ENCODE data around the gene SF3B1. TPM values are rescaled to one million over a fixed set of nuclear protein-coding genes. Genes with fewer than 3 reads are reported as not detected.

Gene SF3B1
- total and polyA plus RNA-seq, 2 of the 13 experiments (the other 11 are each of a cell fraction or from before 2014, with no cell fraction given): 387 to 750 TPM

DNA sequence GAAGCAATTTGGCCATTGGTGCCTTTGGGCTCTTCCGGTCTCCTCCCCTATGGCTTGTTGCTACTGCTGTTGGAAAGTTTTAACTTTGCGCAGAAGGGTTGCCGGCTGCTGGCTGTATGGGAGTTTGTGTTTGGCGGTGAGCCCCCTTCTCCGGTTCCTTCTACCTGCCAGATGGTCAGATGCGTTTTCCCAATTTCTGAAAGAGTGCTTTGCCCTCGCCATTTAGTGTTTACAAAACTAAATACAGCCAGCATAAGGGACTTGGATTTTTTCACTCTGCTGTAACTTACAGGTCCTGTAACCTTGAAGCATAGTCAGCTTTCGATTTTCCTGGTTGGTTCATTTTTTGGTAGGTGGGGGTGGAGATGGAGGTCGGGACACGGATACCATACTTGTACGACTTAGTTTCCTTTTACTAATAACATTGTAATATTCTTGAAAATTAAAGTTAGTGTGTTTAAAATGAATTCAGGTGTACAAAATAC lies 19.1 kb upstream of the SF3B1 start (continued):
- TF ChIP-seq, protein P1, sequence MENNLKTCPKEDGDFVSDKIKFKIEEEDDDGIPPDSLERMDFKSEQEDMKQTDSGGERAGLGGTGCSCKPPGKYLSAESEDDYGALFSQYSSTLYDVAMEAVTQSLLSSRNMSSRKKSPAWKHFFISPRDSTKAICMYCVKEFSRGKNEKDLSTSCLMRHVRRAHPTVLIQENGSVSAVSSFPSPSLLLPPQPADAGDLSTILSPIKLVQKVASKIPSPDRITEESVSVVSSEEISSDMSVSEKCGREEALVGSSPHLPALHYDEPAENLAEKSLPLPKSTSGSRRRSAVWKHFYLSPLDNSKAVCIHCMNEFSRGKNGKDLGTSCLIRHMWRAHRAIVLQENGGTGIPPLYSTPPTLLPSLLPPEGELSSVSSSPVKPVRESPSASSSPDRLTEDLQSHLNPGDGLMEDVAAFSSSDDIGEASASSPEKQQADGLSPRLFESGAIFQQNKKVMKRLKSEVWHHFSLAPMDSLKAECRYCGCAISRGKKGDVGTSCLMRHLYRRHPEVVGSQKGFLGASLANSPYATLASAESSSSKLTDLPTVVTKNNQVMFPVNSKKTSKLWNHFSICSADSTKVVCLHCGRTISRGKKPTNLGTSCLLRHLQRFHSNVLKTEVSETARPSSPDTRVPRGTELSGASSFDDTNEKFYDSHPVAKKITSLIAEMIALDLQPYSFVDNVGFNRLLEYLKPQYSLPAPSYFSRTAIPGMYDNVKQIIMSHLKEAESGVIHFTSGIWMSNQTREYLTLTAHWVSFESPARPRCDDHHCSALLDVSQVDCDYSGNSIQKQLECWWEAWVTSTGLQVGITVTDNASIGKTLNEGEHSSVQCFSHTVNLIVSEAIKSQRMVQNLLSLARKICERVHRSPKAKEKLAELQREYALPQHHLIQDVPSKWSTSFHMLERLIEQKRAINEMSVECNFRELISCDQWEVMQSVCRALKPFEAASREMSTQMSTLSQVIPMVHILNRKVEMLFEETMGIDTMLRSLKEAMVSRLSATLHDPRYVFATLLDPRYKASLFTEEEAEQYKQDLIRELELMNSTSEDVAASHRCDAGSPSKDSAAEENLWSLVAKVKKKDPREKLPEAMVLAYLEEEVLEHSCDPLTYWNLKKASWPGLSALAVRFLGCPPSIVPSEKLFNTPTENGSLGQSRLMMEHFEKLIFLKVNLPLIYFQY (CRISPR knock-in tag; IDR thresholded peaks at IDR 0.05; ENCODE audit: borderline replicate concordance): no peak
- TF ChIP-seq SAP130 (CRISPR knock-in tag; IDR thresholded peaks at IDR 0.05; ENCODE audit: low read depth) (peak; percentile 46), ZNF205 (CRISPR knock-in tag; IDR thresholded peaks at IDR 0.05) (no peak; the same call in 1 of the 2 replicates), NFIC (IDR thresholded peaks at IDR 0.05; ENCODE audit: low read length) (0 out of 2 replicates have a peak, but pooled peaks have one; percentile 8), ZFYVE20 (CRISPR knock-in tag; IDR thresholded peaks at IDR 0.05; ENCODE audit: borderline replicate concordance, low read depth) (no peak), ZNF644 (CRISPR knock-in tag; IDR thresholded peaks at IDR 0.05; ENCODE audit: low read depth) (no peak), TP53 (CRISPR knock-in tag; conservative IDR thresholded peaks at IDR 0.05) (no peak), ELF1 (CRISPR knock-in tag; IDR thresholded peaks at IDR 0.05) (peak; percentile 23; the same call in 1 of the 2 replicates), ZNF607 (CRISPR knock-in tag; IDR thresholded peaks at IDR 0.05; ENCODE audit: borderline replicate concordance) (0 out of 2 replicates have a peak, but pooled peaks have one; percentile 9), SRSF9 (IDR thresholded peaks at IDR 0.05; ENCODE audit: borderline replicate concordance, insufficient read depth, low read depth, low read length, poor library complexity, severe bottlenecking) (no peak), ZFY (CRISPR knock-in tag; IDR thresholded peaks at IDR 0.05) (no peak), HNF4A (CRISPR knock-in tag; IDR thresholded peaks at IDR 0.05) (0 out of 2 replicates have a peak, but pooled peaks have one; percentile 1), NR3C1 (CRISPR knock-in tag; IDR thresholded peaks at IDR 0.05) (no peak), ZNF260 (CRISPR knock-in tag; IDR thresholded peaks at IDR 0.05; ENCODE audit: borderline replicate concordance, low read depth) (no peak)
- TF ChIP-seq, protein P2, sequence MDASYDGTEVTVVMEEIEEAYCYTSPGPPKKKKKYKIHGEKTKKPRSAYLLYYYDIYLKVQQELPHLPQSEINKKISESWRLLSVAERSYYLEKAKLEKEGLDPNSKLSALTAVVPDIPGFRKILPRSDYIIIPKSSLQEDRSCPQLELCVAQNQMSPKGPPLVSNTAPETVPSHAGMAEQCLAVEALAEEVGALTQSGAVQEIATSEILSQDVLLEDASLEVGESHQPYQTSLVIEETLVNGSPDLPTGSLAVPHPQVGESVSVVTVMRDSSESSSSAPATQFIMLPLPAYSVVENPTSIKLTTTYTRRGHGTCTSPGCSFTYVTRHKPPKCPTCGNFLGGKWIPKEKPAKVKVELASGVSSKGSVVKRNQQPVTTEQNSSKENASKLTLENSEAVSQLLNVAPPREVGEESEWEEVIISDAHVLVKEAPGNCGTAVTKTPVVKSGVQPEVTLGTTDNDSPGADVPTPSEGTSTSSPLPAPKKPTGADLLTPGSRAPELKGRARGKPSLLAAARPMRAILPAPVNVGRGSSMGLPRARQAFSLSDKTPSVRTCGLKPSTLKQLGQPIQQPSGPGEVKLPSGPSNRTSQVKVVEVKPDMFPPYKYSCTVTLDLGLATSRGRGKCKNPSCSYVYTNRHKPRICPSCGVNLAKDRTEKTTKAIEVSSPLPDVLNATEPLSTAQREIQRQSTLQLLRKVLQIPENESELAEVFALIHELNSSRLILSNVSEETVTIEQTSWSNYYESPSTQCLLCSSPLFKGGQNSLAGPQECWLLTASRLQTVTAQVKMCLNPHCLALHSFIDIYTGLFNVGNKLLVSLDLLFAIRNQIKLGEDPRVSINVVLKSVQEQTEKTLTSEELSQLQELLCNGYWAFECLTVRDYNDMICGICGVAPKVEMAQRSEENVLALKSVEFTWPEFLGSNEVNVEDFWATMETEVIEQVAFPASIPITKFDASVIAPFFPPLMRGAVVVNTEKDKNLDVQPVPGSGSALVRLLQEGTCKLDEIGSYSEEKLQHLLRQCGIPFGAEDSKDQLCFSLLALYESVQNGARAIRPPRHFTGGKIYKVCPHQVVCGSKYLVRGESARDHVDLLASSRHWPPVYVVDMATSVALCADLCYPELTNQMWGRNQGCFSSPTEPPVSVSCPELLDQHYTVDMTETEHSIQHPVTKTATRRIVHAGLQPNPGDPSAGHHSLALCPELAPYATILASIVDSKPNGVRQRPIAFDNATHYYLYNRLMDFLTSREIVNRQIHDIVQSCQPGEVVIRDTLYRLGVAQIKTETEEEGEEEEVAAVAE (CRISPR knock-in tag; IDR thresholded peaks at IDR 0.05; ENCODE audit: borderline replicate concordance): peak; percentile 39; the same call in 1 of the 2 replicates
- TF ChIP-seq, protein P3, sequence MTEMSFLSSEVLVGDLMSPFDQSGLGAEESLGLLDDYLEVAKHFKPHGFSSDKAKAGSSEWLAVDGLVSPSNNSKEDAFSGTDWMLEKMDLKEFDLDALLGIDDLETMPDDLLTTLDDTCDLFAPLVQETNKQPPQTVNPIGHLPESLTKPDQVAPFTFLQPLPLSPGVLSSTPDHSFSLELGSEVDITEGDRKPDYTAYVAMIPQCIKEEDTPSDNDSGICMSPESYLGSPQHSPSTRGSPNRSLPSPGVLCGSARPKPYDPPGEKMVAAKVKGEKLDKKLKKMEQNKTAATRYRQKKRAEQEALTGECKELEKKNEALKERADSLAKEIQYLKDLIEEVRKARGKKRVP (CRISPR knock-in tag; IDR thresholded peaks at IDR 0.05): peak in 1 of 2 experiments; percentile 3; a peak in 1 of 4 replicates
- TF ChIP-seq, protein P4, sequence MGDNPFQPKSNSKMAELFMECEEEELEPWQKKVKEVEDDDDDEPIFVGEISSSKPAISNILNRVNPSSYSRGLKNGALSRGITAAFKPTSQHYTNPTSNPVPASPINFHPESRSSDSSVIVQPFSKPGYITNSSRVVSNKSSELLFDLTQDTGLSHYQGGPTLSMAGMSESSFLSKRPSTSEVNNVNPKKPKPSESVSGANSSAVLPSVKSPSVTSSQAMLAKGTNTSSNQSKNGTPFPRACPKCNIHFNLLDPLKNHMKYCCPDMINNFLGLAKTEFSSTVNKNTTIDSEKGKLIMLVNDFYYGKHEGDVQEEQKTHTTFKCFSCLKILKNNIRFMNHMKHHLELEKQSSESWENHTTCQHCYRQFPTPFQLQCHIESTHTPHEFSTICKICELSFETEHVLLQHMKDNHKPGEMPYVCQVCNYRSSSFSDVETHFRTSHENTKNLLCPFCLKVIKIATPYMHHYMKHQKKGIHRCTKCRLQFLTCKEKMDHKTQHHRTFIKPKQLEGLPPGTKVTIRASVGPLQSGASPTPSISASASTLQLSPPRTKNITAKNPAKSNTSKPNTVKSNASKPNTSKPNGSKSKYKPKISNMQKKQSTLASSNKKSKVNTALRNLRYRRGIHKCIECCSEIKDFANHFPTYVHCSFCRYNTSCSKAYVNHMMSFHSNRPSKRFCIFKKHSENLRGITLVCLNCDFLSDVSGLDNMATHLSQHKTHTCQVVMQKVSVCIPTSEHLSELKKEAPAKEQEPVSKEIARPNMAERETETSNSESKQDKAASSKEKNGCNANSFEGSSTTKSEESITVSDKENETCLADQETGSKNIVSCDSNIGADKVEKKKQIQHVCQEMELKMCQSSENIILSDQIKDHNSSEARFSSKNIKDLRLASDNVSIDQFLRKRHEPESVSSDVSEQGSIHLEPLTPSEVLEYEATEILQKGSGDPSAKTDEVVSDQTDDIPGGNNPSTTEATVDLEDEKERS (CRISPR knock-in tag; IDR thresholded peaks at IDR 0.05): peak; percentile 90; the same call in 1 of the 2 replicates
